Measurements from ENCODE around the gene TAF1.
A peak's percentile ranks its signal among the peaks of the same experiment; 100 is the strongest.
"Not testable (repeated sequence)": the region's sequence is repeated elsewhere in the genome, so short reads cannot be mapped to it uniquely, and the experiment has no call there.

Gene TAF1

DNA sequence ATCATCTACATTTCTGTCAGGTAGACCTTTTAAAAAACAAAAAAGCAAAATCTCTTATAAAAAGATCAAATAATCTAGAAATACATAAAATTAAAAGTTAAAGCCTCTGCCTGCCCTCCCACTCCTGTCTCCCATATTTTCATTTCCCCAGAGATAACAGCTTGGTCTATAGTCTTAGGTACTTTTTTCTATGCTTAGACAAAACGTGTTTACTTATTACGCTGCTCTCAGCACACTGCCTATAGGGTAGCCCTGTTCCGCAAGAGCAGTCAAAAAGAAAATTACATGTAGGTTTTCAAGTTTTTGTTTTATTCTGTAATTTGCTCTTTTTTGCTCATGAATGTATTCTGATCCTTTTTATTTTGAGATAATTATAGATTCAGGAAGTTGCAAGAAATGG, 73.3 kb downstream of the TAF1 start:
- no peak for DNase-seq (ENCODE audit: low spot score)

DNA sequence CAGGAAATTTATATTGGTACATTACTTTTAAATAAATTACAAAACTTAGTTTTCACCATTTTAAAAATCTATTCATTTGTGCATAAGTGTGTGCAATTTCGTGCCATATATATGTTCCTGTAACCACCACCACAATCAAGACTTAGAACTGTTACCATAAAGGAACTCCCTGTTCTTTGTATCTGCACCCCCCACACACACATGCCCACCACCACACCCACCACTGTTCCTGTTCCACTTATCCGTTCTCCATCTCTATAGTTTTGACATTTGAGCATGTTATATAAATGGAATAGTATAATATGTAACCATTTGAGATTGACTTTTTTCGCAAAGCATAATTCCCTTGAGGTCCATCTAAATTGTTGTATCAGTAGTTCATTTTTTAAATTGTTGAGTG, 73.7 kb downstream of the TAF1 start:
- no peak for DNase-seq (ENCODE audit: low spot score)

DNA sequence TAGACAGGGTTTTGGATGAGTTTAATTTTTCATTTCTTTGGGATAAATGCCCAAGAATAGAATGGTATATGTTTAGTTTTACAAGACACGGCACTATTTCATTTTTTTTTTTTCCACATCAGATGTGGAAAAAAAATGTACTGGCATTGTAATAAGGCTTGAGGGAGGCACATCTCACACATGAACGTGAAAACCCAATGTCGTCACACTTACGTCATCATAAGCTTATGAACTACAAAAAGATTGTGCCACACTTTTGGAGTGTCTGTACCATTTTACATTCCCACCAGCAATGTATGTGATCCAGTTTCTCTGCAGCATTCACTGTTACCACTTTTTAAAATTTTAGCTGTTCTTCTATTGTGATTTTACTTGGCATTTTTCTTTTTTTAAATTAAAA, 74.2 kb downstream of the TAF1 start:
- no peak for DNase-seq (ENCODE audit: low spot score)

DNA sequence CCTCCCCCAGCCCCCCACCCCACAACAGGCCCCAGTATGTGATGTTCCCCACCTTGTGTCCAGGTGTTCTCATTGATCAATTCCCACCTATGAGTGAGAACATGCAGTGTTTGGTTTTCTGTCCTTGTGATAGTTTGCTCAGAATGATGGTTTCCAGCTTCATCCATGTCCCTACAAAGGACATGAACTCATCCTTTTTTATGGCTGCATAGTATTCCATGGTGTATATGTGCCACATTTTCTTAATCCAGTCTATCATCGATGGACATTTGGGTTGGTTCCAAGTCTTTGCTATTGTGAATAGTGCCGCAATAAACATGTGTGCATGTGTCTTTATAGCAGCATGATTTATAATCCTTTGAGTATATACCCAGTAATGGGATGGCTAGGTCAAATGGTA, 75.7 kb downstream of the TAF1 start:
- not testable (repeated sequence) for DNase-seq (ENCODE audit: low spot score)

DNA sequence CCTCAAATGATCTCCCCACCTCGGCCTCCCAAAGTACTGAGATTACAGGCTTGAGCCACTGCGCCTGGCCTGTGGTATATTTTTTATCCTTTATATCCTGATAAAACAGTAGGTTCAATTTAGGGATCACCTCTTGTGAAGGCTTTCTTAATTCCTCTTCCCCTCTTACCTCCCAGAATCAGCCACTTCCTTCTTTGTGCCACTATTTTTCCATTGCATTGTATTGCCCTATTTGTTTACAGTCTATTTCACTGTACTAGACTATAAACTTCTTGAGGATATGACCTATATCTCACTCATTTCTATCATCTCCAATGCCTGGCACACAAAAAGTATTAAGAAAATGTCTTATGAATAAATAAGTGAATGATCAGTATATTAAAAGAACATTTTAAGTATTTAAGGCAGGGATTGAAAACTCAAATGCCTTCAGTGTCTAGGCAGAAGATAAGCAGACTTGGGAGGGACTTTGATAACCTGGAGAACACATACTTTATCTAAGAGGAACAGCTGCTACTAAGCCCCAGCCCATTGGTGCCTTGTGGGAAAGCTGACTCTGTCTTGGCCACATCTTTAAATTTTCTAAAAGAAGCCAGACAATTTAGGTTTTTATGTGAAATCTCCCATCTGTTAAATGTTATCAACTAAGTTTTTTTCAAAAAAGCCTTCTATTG, 84.4 kb downstream of the TAF1 start:
- no peak for DNase-seq (ENCODE audit: low spot score)

DNA sequence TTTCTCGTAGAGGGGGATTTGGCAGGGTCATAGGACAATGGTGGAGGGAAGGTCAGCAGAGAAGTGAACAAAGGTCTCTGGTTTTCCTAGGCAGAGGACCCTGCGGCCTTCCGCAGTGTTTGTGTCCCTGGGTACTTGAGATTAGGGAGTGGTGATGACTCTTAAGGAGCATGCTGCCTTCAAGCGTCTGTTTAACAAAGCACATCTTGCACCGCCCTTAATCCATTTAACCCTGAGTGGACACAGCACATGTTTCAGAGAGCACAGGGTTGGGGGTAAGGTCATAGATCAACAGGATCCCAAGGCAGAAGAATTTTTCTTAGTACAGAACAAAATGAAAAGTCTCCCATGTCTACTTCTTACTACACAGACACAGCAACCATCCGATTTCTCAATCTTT, 85.4 kb downstream of the TAF1 start:
- DNase-seq (ENCODE audit: low spot score), result not testable (repeated sequence)

DNA sequence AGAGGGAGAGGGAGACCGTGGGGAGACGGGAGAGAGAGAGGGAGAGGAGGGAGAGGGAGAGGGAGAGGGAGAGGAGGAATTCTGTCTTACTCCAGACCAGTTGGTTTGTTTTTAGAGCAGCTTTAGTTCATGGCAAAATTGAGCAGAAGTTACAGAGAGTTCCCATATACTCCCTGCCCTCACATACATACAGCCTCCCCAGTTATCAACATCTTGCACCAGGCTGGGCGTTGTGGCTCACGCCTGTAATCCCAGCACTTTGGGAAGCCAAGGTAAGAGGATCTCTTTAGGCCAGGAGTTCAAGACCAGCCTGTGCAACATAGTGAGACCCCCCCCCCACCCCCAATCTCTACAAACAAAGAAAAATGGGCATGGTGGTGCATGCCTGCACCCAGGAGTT, 86.9 kb downstream of the TAF1 start:
- DNase-seq (ENCODE audit: low spot score), result no peak

DNA sequence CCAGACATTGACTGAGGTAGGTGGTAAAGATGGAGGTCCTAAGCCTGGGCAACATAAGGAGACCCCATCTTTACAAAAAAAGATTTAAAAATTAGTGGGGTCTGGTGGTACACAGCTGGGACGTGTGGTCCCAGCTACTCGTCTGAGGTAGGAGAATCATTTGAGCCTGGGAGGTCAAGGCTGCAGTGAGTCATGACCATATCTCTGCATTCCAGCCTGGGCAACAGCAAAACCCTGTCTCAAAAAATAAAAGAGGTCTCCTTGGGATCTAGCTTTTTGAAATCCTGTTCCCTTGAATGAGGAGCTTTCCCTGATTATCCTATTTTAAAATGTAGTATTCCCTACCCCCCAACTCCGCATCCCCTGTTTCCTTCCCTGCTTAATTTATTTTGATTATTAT, 88.1 kb downstream of the TAF1 start:
- no peak for DNase-seq (ENCODE audit: low spot score)

DNA sequence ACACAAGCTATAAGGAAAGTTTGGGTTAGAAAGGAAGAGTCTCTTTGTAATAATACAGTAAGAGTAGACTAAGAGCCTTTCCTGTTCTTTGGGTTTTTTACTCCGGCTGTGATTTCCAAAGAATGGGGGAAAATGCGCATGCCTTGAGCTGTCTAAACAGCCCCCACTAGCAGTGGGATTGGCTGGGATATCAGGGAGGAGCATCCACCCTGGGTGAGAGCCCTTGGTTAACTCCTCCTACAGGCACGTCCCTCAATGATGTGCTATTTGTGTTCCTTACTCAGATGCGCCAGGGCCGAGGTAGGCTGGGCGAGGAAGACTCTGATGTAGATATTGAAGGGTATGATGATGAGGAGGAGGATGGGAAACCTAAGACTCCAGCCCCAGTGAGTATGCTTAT, 92.7 kb downstream of the TAF1 start:
- DNase-seq (ENCODE audit: low spot score), result no peak

DNA sequence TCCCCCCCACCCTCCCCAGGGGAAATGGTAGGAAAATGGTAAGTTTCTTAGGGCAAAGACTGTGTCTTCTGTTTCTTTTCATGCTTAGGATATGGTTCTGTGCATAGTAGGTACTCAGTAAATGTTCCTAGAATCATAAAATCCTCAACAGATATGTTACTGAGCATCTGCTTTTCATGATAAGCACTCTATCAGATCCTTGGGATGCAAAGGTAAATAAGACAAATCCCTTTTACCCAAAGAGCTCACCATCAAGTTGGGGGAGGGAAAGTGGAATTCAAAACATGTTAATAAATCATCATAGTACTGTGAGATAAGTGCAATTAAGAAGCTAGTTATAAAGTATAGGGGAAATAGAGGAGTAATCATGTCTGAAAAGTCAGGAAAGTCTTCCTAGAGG, 98.8 kb downstream of the TAF1 start:
- DNase-seq (ENCODE audit: low spot score), result no peak

DNA sequence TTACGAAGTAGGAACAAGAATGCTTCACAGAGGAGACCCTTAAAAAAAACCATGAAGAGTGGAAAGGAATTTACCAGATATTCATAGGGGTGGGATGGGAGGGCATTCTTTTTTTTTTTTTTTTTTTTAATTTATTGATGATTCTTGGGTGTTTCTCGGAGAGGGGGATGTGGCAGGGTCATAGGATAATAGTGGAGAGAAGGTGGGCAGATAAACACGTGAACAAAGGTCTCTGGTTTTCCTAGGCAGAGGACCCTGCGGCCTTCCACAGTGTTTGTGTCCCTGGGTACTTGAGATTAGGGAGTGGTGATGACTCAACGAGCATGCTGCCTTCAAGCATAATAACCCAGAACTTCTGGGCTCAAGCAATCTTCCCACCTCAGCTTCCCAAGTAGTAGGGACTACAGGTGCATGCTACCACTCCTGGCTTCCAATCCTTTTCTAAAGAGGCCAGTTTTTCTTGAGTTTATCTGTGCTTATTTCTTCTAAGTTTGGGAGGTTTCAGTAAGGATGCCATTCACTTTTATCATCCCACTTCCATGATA, 100.9 kb downstream of the TAF1 start:
- no peak for DNase-seq (ENCODE audit: low spot score)

DNA sequence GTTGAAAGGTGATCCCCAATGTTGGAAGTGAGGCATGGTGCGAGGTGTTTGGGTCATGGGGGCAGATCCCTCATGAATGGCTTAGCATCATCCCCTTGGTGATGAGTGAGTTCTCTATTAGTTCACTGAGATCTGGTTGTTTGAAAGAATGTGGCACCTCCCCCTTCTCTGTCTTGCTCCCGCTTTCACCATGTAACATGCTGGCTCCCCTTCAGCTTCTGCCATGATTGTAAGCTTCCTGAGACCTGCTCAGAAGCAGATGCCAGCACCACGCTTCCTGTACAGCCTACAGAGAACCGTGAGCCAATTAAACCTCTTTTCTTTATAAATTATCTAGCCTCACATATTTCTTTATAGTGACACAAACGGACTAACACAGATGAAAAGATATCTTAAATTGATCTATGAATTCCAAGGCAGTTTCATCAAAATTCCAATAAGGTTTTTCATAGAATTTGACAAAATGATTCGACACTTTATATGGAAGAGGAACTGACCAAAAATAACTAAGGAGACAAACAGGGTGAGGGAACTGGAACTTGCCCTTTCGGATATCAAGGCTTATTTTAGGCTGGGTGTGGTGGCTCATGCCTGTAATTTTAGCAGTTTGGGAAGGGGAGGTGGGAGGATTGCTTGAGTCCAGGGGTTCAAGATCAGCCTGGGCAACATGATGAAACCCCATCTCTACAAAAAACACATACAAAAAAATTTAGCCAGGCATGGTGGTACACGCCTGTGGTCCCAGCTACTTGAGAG, 109.8 kb downstream of the TAF1 start:
- no peak for DNase-seq (ENCODE audit: low spot score)

DNA sequence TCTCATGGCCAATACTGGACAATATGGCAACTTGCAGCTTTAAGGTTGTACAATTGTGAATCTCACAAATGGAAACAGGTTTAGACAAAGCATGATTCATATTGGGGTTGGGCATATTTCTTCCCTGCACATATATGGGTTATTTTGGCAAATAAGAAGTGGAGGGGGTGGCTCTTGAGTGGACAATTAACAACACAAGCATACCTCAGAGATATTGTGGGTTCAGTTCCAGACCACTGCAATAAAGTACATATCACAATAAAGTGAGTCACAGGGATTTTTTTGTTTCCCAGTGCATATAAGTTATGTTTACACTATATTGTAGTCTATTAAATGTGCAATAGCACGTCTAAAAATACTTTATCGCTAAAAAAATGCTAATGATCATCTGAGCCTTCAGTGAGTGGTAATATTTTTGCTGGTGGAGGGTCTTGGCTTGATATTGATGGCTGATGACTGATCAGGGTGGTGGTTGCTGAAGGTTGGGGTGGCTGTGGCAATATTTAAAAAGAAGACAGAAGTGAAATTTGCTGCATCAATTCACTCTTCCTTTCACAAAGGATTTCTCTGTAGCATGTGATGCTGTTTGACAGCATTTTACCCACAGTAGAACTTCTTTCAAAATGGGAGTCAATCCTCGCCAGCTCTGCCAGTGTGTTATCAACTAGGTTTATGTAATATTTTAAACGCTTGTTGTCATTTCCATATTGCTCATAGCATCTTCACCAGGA, 116.2 kb downstream of the TAF1 start:
- DNase-seq (ENCODE audit: low spot score), result no peak

DNA sequence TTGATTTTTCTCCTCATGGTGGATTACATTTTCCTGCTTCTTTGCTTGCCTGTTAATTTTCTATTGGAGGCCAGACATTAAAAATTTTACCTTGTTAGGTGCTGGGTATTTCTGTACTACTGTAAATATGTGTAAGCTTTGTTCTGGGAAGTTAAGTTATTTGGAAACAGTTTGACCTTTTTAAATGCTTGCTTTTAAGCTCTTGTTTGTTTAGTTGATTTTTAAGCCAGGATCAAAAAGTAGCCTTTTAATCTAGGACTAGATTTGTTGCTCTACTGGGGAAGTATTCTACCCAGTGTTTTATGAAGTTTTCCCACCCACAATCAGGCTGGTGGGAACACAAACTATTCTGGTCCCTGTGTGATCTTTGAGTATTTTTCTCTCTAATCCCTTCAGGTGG, 121.7 kb downstream of the TAF1 start:
- no peak for DNase-seq (ENCODE audit: low spot score)

DNA sequence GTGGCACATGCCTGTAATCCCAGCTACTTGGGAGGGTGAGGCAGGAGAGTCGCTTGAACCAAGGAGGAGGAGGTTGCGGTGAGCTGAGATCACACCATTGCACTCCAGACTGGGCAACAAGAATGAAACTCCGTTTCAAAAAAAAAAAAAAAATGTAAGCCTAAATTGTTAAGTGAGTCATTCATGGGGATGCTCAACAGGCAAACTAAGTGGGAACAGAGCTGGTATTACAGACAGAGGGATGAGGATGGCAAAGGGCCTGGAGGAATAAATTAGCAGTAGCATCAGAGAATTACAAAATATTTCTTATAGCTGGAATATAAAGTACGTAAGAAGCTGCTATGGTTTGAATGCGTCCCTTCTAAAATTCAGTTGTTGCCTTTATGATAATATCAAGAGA, 123.4 kb downstream of the TAF1 start:
- DNase-seq (ENCODE audit: low spot score), result no peak

DNA sequence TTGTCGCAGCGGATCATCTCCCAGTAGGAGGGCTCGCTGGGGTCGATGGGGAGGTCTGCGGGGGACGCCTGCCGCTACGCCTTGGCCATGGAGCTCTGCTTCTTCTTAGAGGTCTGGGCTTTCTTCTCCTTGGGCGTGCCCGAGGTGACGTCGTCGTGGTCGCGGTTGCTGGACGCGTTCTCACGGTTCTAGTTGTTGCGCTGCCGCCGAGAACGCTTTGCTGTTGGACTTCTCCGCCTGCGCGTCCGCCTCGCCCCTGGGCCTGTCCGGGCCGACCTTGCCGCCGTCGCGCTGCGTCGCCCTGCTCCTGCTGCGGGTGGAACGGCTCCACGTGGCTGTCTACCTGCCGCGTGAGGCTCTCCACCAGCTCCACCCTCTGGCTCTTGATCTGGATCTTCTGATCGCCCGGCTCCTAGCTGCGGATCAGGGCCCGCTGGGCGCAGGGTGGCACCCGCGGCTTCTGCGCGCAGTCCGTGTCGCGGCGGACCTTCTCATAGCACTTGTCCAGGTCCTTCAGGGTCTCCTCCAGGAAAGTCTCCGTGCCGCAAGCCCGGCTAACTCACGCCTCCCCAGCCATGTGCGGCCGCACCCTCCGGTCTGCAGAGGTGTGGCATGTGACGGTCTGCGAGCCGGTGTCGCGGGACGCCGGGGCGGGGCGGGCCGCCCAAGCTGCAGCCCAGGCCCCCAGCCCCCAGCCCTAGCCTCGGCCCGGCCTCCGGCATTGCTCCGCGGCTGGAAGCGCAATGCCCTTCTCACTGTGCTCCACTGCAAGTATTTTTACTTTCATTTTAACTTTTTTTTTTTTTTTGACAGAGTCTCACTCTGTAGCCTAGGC, 126.3 kb downstream of the TAF1 start:
- DNase-seq (ENCODE audit: low spot score), result peak; percentile 44

DNA sequence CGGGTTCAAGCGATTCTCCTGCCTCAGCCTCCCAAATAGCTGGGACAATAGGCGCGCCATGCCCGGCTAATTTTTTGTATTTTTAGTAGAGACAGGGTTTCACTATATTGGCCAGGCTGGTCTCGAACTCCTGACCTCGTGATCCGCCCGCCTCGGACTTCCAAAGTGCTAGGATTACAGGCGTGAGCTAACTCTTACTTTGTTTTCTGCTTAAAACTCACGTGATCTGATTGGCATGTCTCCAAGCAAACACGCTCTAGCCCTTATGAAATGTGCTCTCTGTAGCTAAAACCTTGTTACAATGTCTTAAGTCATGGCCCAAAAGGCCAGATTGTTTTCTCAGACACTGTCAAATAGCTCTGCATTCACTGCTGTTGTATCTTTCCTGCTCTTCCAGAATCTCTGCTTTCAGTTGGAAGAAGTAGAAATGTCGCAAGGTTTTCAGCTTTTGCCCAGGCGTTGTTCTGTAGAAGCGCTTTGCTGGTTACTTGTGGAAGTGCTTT, 127.0 kb downstream of the TAF1 start:
- no peak for DNase-seq (ENCODE audit: low spot score)

DNA sequence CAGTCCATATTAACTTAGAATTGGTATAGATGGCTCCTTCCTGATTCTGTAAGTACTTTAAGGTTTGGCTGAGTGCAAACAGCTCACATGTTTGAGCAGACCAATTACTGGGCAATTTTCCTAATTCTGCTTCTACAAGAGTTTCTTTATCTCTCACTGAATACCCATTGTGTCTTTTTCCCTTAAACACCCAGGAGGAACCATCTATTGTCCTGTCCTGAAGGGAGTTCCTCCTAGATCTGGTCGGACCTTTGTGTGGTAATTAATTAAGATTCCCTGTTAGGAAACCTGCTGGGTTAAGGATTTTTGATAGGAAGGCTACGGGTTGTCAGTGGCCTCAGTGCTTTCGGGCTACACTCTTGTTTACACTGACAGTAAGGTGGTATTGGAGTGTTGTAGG, 129.8 kb downstream of the TAF1 start:
- DNase-seq (ENCODE audit: low spot score), result not testable (repeated sequence)

DNA sequence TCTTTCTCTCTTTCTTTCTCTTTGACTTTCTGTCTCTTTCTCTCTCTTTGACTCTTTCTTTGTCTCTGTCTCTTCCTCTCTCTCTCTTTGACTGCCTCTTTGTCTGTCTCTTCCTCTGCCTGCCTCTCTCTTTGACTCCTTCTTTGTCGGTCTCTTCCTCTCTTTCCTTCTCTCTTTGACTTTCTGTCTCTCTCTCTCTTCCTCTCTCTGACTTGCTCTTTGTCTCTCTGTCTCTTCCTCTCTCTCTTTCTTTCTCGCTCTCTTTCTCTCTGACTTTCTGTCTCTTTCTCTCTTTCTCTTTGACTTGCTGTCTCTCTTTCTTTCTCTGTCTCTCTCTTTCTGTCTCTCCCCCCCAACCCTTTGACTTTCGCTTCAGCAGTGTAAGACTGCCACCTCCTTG, 130.3 kb downstream of the TAF1 start:
- no peak for DNase-seq (ENCODE audit: low spot score)

DNA sequence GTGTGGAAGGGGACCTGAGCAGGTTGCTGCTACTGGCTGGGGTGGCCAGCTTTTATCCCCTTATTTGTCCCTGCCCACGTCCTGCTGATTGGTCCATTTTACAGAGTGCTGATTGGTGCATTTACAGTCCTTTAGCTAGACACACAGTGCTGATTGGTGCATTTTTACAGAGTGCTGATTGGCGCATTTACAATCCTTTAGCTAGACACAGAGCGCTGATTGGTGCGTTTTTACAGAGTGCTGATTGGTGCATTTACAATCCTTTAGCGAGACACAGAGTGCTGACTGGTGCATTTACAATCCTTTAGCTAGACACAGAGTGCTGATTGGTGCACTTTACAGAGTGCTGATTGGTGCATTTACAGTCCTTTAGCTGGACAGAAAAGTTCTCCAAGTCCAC, 135.9 kb downstream of the TAF1 start:
- DNase-seq (ENCODE audit: low spot score), result not testable (repeated sequence)

DNA sequence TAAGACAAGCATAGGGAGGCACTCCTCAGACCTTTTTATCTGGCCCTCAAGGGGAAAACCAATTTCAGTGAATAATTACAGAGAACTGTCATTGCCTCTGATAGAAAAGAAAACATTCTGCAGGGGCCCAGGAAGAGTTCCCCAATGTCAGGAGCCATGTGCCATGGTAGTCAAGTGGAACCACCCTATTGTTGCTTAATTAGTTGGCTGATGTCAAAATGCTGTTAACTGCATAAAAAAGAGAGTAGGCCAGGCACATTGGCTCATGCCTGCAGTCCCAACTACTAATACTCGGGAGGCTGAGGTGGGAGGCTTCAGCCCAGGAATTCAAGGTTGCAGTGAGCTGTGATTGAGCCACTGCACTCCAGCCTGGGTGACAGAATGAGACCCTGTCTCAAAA, 138.2 kb downstream of the TAF1 start:
- DNase-seq (ENCODE audit: low spot score), result no peak

DNA sequence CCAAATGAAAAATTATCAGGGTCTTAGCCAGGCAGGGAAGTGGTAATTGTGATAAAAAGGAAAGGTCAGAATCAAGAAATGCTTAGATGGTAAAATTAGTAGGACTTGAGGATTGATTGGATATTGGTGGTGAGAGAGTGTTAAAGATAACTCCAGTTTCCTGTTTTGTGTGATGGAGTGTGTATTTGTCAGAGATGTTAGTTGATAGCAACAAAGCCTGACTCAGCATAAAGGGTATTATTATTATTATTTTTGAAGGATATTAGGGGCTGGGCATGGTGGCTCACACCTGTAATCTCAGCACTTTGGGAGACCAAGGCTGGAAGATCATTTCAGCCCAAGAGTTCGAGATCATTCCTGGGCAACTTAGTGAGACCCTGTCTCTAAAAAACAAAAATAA, 143.1 kb downstream of the TAF1 start:
- DNase-seq (ENCODE audit: low spot score), result no peak

Data from CD4-positive, alpha-beta T cell treated with Interleukin-2 at 100 ng/mL for 4 hours (primary cell).